OCI-LY7 (cell line): ENCODE data around the gene NCBP2. TPM values are rescaled to one million over a fixed set of nuclear protein-coding genes. Genes with fewer than 3 reads are reported as not detected.

ENCODE experiments used
- BruUV-seq: library from RNA; stranded (reverse); fragments of 400-500 nt; replicated peaks from 2 replicates; lab custom pipeline; 2021; lab: Mats Ljungman, UMichigan
- CTCF ChIA-PET: fragments of 300-600 bp; sonication (Branson Sonifier 250); formaldehyde crosslinking; loops from one replicate; lab custom pipeline; 2022; ENCODE audit warnings: antibody characterized with exemption; ENCODE audit not compliant: unreplicated experiment; lab: Charles Lee
- POLR2A ChIA-PET: fragments of 300-600 bp; sonication (Branson Sonifier 250); formaldehyde crosslinking; loops from one replicate; lab custom pipeline; 2022; ENCODE audit warnings: antibody characterized with exemption; lab: Charles Lee
- DNase-seq: peaks from one replicate; pipeline ENCODE4 v3.0.0-alpha.2; 2015; ENCODE audit warnings: low spot score
- H2AFZ ChIP-seq: fragments of 200-600 bp; sonication (generic), shearing (Covaris generic); 2 replicates; pipeline ENCODE4 v1.6.1; 2014; ENCODE audit warnings: mild to moderate bottlenecking, antibody characterized with exemption, low read length, moderate library complexity
- H3K27ac ChIP-seq: fragments of 200-600 bp; sonication (generic); 2 replicates; pipeline ENCODE4 v1.5.1; 2014; ENCODE audit warnings: mixed run types, low read depth, mild to moderate bottlenecking, moderate library complexity, low read length, inconsistent platforms; ENCODE audit not compliant: poor library complexity, severe bottlenecking
- H3K36me3 ChIP-seq: fragments of 200-600 bp; sonication (generic); 2 replicates; pipeline ENCODE4 v1.6.1; 2014; ENCODE audit warnings: mild to moderate bottlenecking, antibody characterized with exemption, low read length, moderate library complexity, mixed read lengths; ENCODE audit not compliant: insufficient read depth
- H3K4me1 ChIP-seq: fragments of 200-600 bp; sonication (generic); 2 replicates; pipeline ENCODE4 v1.5.1; 2014; ENCODE audit warnings: mild to moderate bottlenecking, low read length; ENCODE audit not compliant: insufficient read depth, poor library complexity, severe bottlenecking
- H3K4me2 ChIP-seq: fragments of 200-600 bp; sonication (generic); 2 replicates; pipeline ENCODE4 v1.6.1; 2014; ENCODE audit warnings: mild to moderate bottlenecking, low read length
- H3K4me3 ChIP-seq: fragments of 200-600 bp; sonication (generic); 2 replicates; pipeline ENCODE4 v1.5.1; 2014; ENCODE audit warnings: mild to moderate bottlenecking, low read depth, low read length; ENCODE audit not compliant: poor library complexity, severe bottlenecking
- H3K79me2 ChIP-seq: fragments of 200-600 bp; sonication (generic); 2 replicates; pipeline ENCODE4 v1.6.1; 2016; ENCODE audit warnings: low read depth, mild to moderate bottlenecking, low read length, moderate library complexity, mixed read lengths; ENCODE audit not compliant: insufficient read depth
- H3K9me2 ChIP-seq: fragments of 200-600 bp; sonication (generic); 2 replicates; pipeline ENCODE4 v1.6.1; 2016; ENCODE audit warnings: mild to moderate bottlenecking, low read length, mixed read lengths; ENCODE audit not compliant: insufficient read depth
- H3K9me3 ChIP-seq: fragments of 200-600 bp; sonication (generic); 2 replicates; pipeline ENCODE4 v1.6.1; 2014; ENCODE audit warnings: mild to moderate bottlenecking, mixed run types, low read length, mixed read lengths
- H4K20me1 ChIP-seq: fragments of 200-600 bp; sonication (generic); 2 replicates; pipeline ENCODE4 v1.6.1; 2014; ENCODE audit warnings: mild to moderate bottlenecking, antibody characterized with exemption, low read length, moderate library complexity, mixed read lengths; ENCODE audit not compliant: insufficient read depth
- EZH2phosphoT487 ChIP-seq: fragments of 200-600 bp; sonication (generic); IDR thresholded peaks from 2 replicates; pipeline ENCODE4 v1.6.1; 2018; ENCODE audit warnings: low read depth, borderline replicate concordance, mild to moderate bottlenecking, mixed run types, antibody characterized with exemption, low read length, moderate library complexity, mixed read lengths
- intact Hi-C: fragments of 100-400 bp; cut with micrococcal nuclease; formaldehyde crosslinking; loops from one replicate; pipeline ENCODE4 v1.10.0; 2022; ENCODE audit not compliant: unreplicated experiment
- total RNA-seq, 2 experiments: library from RNA; depleted of rRNA in 1 of 2; stranded (reverse); fragments of >200 nt in 1 of 2; shearing (Covaris generic) in 1 of 2; gene quantifications; 2 replicates each; pipeline ENCODE4 v1.2.3, GENCODE V29; 2014 to 2022
- TF ChIP-seq, protein P1 (sequence below): fragments of 200-600 bp; sonication (generic); conservative IDR thresholded peaks from 2 replicates; pipeline ENCODE4 v1.5.1; 2014; ENCODE audit warnings: mild to moderate bottlenecking, antibody characterized with exemption, low read length, moderate library complexity, mixed read lengths

The NCBP2 gene
- total RNA-seq, 2 experiments from 2014 or later, result 46.4 to 73.6 TPM

GRCh38 chr3:196902296-196902695 is 40.0 kb downstream of the NCBP2 start:
- BruUV-seq, result no TSS peak
- no peaks in the 10 kb centered on the region for H3K9me2 ChIP-seq
- DNase-seq, result no peak
- peaks cover 71% of the 10 kb centered on the region for H3K36me3 ChIP-seq
- ChIA-PET CTCF (no interaction called here), POLR2A (interaction anchor here (1.0 to 1.5 kb wide), 3 partner anchors 9 to 163 kb away, joined by 3 to 4 read pairs (median 3); partner anchors contain the start of gene PAK2)
- H4K20me1 ChIP-seq, result 0 out of 2 replicates have a peak, but pooled peaks cover 3% of the 10 kb centered on the region
- H3K9me3 ChIP-seq, result no peaks in the 10 kb centered on the region
- no peaks in the 10 kb centered on the region for H3K4me1 ChIP-seq
- TF ChIP-seq, protein P1, sequence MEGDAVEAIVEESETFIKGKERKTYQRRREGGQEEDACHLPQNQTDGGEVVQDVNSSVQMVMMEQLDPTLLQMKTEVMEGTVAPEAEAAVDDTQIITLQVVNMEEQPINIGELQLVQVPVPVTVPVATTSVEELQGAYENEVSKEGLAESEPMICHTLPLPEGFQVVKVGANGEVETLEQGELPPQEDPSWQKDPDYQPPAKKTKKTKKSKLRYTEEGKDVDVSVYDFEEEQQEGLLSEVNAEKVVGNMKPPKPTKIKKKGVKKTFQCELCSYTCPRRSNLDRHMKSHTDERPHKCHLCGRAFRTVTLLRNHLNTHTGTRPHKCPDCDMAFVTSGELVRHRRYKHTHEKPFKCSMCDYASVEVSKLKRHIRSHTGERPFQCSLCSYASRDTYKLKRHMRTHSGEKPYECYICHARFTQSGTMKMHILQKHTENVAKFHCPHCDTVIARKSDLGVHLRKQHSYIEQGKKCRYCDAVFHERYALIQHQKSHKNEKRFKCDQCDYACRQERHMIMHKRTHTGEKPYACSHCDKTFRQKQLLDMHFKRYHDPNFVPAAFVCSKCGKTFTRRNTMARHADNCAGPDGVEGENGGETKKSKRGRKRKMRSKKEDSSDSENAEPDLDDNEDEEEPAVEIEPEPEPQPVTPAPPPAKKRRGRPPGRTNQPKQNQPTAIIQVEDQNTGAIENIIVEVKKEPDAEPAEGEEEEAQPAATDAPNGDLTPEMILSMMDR, result no peak
- no peak for TF ChIP-seq EZH2phosphoT487
- intact Hi-C loops, result no loop called here
- H2AFZ ChIP-seq, result no peak overlapping the region
- no peak overlapping the region for H3K27ac ChIP-seq
- no peak overlapping the region for H3K4me2 ChIP-seq
- peaks cover 3% of the 10 kb centered on the region; the same call in 1 of the 2 replicates for H3K79me2 ChIP-seq
- H3K4me3 ChIP-seq, result no peak overlapping the region

GRCh38 chr3:196901768-196902167 is 40.6 kb downstream of the NCBP2 start:
- ChIA-PET CTCF (no interaction called here), POLR2A (no interaction called here)
- intact Hi-C loops, result no loop called here
- Histone ChIP-seq H3K4me2 (no peak overlapping the region), H3K4me1 (no peaks in the 10 kb centered on the region), H3K9me3 (no peaks in the 10 kb centered on the region), H3K4me3 (no peak overlapping the region), H4K20me1 (0 out of 2 replicates have a peak, but pooled peaks cover 3% of the 10 kb centered on the region), H3K27ac (no peak overlapping the region), H2AFZ (no peak overlapping the region), H3K36me3 (peaks cover 66% of the 10 kb centered on the region), H3K79me2 (peaks cover 8% of the 10 kb centered on the region; the same call in 1 of the 2 replicates), H3K9me2 (no peaks in the 10 kb centered on the region)
- no peak for DNase-seq
- no TSS peak for BruUV-seq
- TF ChIP-seq, protein P1, result no peak
- TF ChIP-seq EZH2phosphoT487, result no peak

DNA sequence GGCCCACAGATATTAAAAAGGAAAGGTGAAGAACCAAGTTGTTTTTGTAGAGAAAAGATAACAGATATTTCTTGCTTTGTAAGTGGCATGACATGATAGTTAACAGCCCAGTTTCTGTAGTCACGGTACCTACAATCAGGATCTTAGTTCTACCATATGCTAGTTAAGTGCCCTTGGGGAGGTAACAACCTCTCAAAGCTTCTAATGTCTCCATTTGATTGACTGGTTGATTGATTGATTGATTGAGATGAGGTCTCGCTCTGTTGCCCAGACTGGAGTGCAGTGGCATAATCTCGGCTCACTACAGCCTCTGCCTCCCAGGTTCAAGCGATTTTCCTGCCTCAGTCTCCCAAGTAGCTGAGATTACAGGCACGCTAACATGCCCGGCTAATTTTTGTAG is 46.1 kb downstream of the NCBP2 start:
- H3K36me3 ChIP-seq, result peaks cover 37% of the 10 kb centered on the region

More for the DNA sequence above, 46.1 kb downstream of the NCBP2 start:
- BruUV-seq, result no TSS peak
- no peaks in the 10 kb centered on the region for H3K4me1 ChIP-seq
- no peaks in the 10 kb centered on the region for H4K20me1 ChIP-seq
- H3K9me3 ChIP-seq, result no peaks in the 10 kb centered on the region
- H3K4me3 ChIP-seq, result no peak overlapping the region
- ChIA-PET CTCF (no interaction called here), POLR2A (no interaction called here)
- intact Hi-C loops, result no loop called here
- no peak overlapping the region for H3K4me2 ChIP-seq
- peaks cover 49% of the 10 kb centered on the region for H3K79me2 ChIP-seq
- TF ChIP-seq EZH2phosphoT487, result no peak
- TF ChIP-seq, protein P1, result no peak
- H3K9me2 ChIP-seq, result no peaks in the 10 kb centered on the region
- H2AFZ ChIP-seq, result no peak overlapping the region
- H3K27ac ChIP-seq, result no peak overlapping the region
- no peak for DNase-seq
